Lower lobe of right lung (tissue), 2 donors: Measurements from ENCODE around the gene LPP. TPM values are rescaled to one million over a fixed set of nuclear protein-coding genes. Genes with fewer than 3 reads are reported as not detected.
A peak's percentile ranks its signal among the peaks of the same experiment; 100 is the strongest.

Source experiments
- ATAC-seq, 2 donors: fragments of 200-7000 bp; cut with Tn5 transposase; one replicate each; pipeline ENCODE4 v1.9.1; 2020 to 2022; ENCODE audit warnings: mild to moderate bottlenecking in 2 of 2, moderate library complexity in 2 of 2
- DNase-seq: peaks from one replicate; pipeline ENCODE4 v3.0.0-alpha.2; 2020
- H3K27ac ChIP-seq: fragments of 200-600 bp; one replicate; pipeline ENCODE4 v1.8.0; 2022
- H3K27me3 ChIP-seq: fragments of 200-600 bp; one replicate; pipeline ENCODE4 v1.8.0; 2022; ENCODE audit warnings: low read depth
- H3K36me3 ChIP-seq: fragments of 200-600 bp; one replicate; pipeline ENCODE4 v1.8.0; 2022; ENCODE audit warnings: mild to moderate bottlenecking
- H3K4me1 ChIP-seq: fragments of 200-600 bp; one replicate; pipeline ENCODE4 v1.8.0; 2022
- H3K4me3 ChIP-seq: fragments of 200-600 bp; one replicate; pipeline ENCODE4 v1.8.0; 2022; ENCODE audit warnings: mild to moderate bottlenecking
- H3K9me3 ChIP-seq: fragments of 200-600 bp; one replicate; pipeline ENCODE4 v1.8.0; 2022
- CTCF ChIP-seq: fragments of 200-600 bp; IDR thresholded peaks from one replicate; pipeline ENCODE4 v1.8.0; 2022; ENCODE audit warnings: antibody characterized with exemption, mild to moderate bottlenecking
- intact Hi-C: fragments of 100-400 bp; cut with DNase I; formaldehyde crosslinking; loops from one replicate; pipeline ENCODE4 v1.11.0; 2022
- total RNA-seq: library from RNA; stranded (reverse); fragmentation: NEBNext Ultra II Directional; extraction: Animal tissue kit (Norgen Biotek cat#: 25700); gene quantifications from one replicate; pipeline ENCODE4 v1.2.1, GENCODE V29; 2021
- donor health status: DM: no; HTN: yes; CAD: no; lungs with severe emphysema.

The LPP gene
- total RNA-seq, 1 donor from 2014 or later, result 180 TPM

GRCh38 chr3:188295876-188296275, 141.9 kb downstream of the LPP start:
- intact Hi-C loops, result no loop called here
- DNase-seq (no peak), ATAC-seq (no peak)
- Histone ChIP-seq H3K9me3 (no peaks in the 10 kb centered on the region), H3K27ac (peak overlapping the region; percentile 57), H3K4me3 (no peak overlapping the region), H3K27me3 (no peaks in the 10 kb centered on the region), H3K36me3 (no peaks in the 10 kb centered on the region), H3K4me1 (peaks cover 62% of the 10 kb centered on the region)
- TF ChIP-seq CTCF, result no peak

- TF ChIP-seq CTCF, result no peak
- Histone ChIP-seq H3K27me3 (no peaks in the 10 kb centered on the region), H3K27ac (peak overlapping the region; percentile 53), H3K4me3 (no peak overlapping the region), H3K4me1 (peaks cover 53% of the 10 kb centered on the region), H3K36me3 (no peaks in the 10 kb centered on the region), H3K9me3 (no peaks in the 10 kb centered on the region)
- intact Hi-C loops, result no loop called here
- no peak for DNase-seq
- peak; percentile 80 to 81 for ATAC-seq
These were observed 143.0 kb downstream of the LPP start for GRCh38 chr3:188296761-188297612.

GRCh38 chr3:188298585-188298984, 144.6 kb downstream of the LPP start:
- ATAC-seq, result no peak
- Histone ChIP-seq H3K4me1 (peaks cover 58% of the 10 kb centered on the region), H3K9me3 (no peaks in the 10 kb centered on the region), H3K27ac (no peak overlapping the region), H3K4me3 (no peak overlapping the region), H3K27me3 (no peaks in the 10 kb centered on the region), H3K36me3 (no peaks in the 10 kb centered on the region)
- no peak for DNase-seq
- TF ChIP-seq CTCF, result no peak
- intact Hi-C loops, result no loop called here

GRCh38 chr3:188299068-188299467, 145.1 kb downstream of the LPP start:
- ATAC-seq (no peak), DNase-seq (no peak)
- no peaks in the 10 kb centered on the region for H3K36me3 ChIP-seq
- no peak for TF ChIP-seq CTCF
- intact Hi-C loops, result no loop called here
- no peaks in the 10 kb centered on the region for H3K9me3 ChIP-seq
- H3K27me3 ChIP-seq, result no peaks in the 10 kb centered on the region
- H3K27ac ChIP-seq, result no peak overlapping the region
- H3K4me3 ChIP-seq, result no peak overlapping the region
- H3K4me1 ChIP-seq, result peaks cover 56% of the 10 kb centered on the region

GRCh38 chr3:188299708-188300107, 145.8 kb downstream of the LPP start:
- H3K27me3 ChIP-seq, result no peaks in the 10 kb centered on the region
- H3K9me3 ChIP-seq, result no peaks in the 10 kb centered on the region
- intact Hi-C loops, result no loop called here
- peaks cover 52% of the 10 kb centered on the region for H3K4me1 ChIP-seq
- ATAC-seq (no peak), DNase-seq (no peak)
- no peak overlapping the region for H3K4me3 ChIP-seq
- no peak for TF ChIP-seq CTCF
- H3K36me3 ChIP-seq, result no peaks in the 10 kb centered on the region
- H3K27ac ChIP-seq, result no peak overlapping the region
